ENCODE measurements around the gene TUBA8.

The TUBA8 gene

GRCh38 chr22:18109410-18110193, 1.0 kb upstream of the TUBA8 start:
- H3K4me3 ChIP-seq (replicated peaks; ENCODE audit: low read depth, low read length) = no peak overlapping the region
- no peak for DNase-seq (ENCODE audit: low read depth)
- TF ChIP-seq CTCF (IDR thresholded peaks at IDR 0.05; ENCODE audit: low read length, missing control alignments) = no peak

- H3K4me3 ChIP-seq (replicated peaks; ENCODE audit: low read depth, low read length) = peak overlapping the region; percentile 40
- TF ChIP-seq CTCF (IDR thresholded peaks at IDR 0.05; ENCODE audit: low read length, missing control alignments) = no peak
- no peak for DNase-seq (ENCODE audit: low read depth)
Measured at GRCh38 chr22:18110954-18111758, 547 bp downstream of the TUBA8 start.

- TF ChIP-seq CTCF (IDR thresholded peaks at IDR 0.05; ENCODE audit: low read length, missing control alignments) = no peak
- no peak overlapping the region for H3K4me3 ChIP-seq (replicated peaks; ENCODE audit: low read depth, low read length)
- no peak for DNase-seq (ENCODE audit: low read depth)
Measured at GRCh38 chr22:18111759-18112330, 1.2 kb downstream of the TUBA8 start.

GRCh38 chr22:18112440-18112839, 1.8 kb downstream of the TUBA8 start:
- TF ChIP-seq CTCF (IDR thresholded peaks at IDR 0.05; ENCODE audit: low read length, missing control alignments) = no peak
- H3K4me3 ChIP-seq (replicated peaks; ENCODE audit: low read depth, low read length) = no peak overlapping the region
- DNase-seq (ENCODE audit: low read depth) = no peak

GRCh38 chr22:18113680-18114394, 3.2 kb downstream of the TUBA8 start:
- DNase-seq (ENCODE audit: low read depth) = no peak
- no peak for TF ChIP-seq CTCF (IDR thresholded peaks at IDR 0.05; ENCODE audit: low read length, missing control alignments)
- H3K4me3 ChIP-seq (replicated peaks; ENCODE audit: low read depth, low read length) = no peak overlapping the region

GRCh38 chr22:18114495-18114894, 3.9 kb downstream of the TUBA8 start:
- no peak for DNase-seq (ENCODE audit: low read depth)
- no peak for TF ChIP-seq CTCF (IDR thresholded peaks at IDR 0.05; ENCODE audit: low read length, missing control alignments)
- H3K4me3 ChIP-seq (replicated peaks; ENCODE audit: low read depth, low read length) = no peak overlapping the region
